ENCODE results near the gene CDC42BPA. TPM values are rescaled to one million over a fixed set of nuclear protein-coding genes. Genes with fewer than 3 reads are reported as not detected.

Gene CDC42BPA
- total and polyA plus RNA-seq, 2 of the 8 experiments (the other 6 are each of a cell fraction or from before 2014, with no cell fraction given), result 7.1 to 28.5 TPM

- POLR2A ChIA-PET (ENCODE audit: partially characterized antibody), result interaction anchor here (1.0 to 1.8 kb wide), 2 partner anchors 7 to 13 kb away, joined by 3 to 7 read pairs; no protein-coding TSS in a partner anchor
- Histone ChIP-seq H3K14ac (ENCODE audit: insufficient read length) (no peak overlapping the region), H3K27me3 (replicated peaks in 1 of 4; ENCODE audit: control insufficient read depth in 3 of 4, extremely low read depth in 1 of 4, insufficient read depth in 3 of 4, low read length in 3 of 4) (no peaks in the 10 kb centered on the region), H4K5ac (ENCODE audit: insufficient read length, low read depth, low read length) (no peak overlapping the region), H2BK12ac (ENCODE audit: low read depth, low read length) (no peak overlapping the region), H3K27ac (ENCODE audit: low read depth, low read length) (no peak overlapping the region), H4K8ac (ENCODE audit: extremely low read depth, insufficient read depth, low read length) (no peak overlapping the region), H3K56ac (replicated peaks; ENCODE audit: insufficient read length, low read depth, low read length) (no peak overlapping the region), H3K4ac (replicated peaks; ENCODE audit: insufficient read length, low read depth, low read length) (no peak overlapping the region), H4K20me1 (replicated peaks in 1 of 2; ENCODE audit: control insufficient read depth in 1 of 2, insufficient read depth in 2 of 2, low read length in 2 of 2) (peaks cover 2 to 3% of the 10 kb centered on the region in 2 experiments), H3K4me1 (replicated peaks in 1 of 4; ENCODE audit: control insufficient read depth in 3 of 4, insufficient read depth in 4 of 4, low read length in 3 of 4) (no peaks in the 10 kb centered on the region), H3K4me3 (ENCODE audit: extremely low read depth in 1 of 4, insufficient read depth in 2 of 4, low read depth in 3 of 4, low read length in 4 of 4) (no peak overlapping the region), H3K23me2 (ENCODE audit: low read depth, low read length) (no peaks in the 10 kb centered on the region; the same call in 1 of the 2 replicates), H2BK120ac (replicated peaks; ENCODE audit: low read depth, low read length) (no peak overlapping the region), H2AK5ac (ENCODE audit: low read depth, low read length) (no peak overlapping the region), H2BK5ac (ENCODE audit: low read depth, low read length) (no peak overlapping the region), H3K23ac (ENCODE audit: insufficient read length) (no peak overlapping the region), H3K18ac (ENCODE audit: extremely low read depth, low read length) (no peak overlapping the region), H4K91ac (replicated peaks; ENCODE audit: insufficient read length, low read length) (no peak overlapping the region), H2BK15ac (ENCODE audit: low read length) (no peak overlapping the region), H3K79me2 (ENCODE audit: control insufficient read depth in 1 of 2, insufficient read depth in 2 of 2, low read length in 2 of 2) (peaks cover 0 to 88% of the 10 kb centered on the region in 2 experiments; a peak in 3 of 4 replicates), H3K9ac (replicated peaks in 1 of 4; ENCODE audit: extremely low read depth in 1 of 4, low read depth in 3 of 4, low read length in 3 of 4) (no peak overlapping the region), H3K4me2 (ENCODE audit: insufficient read depth in 1 of 2, low read depth in 2 of 2, low read length in 2 of 2) (no peak overlapping the region), H3K9me3 (ENCODE audit: insufficient read depth in 2 of 2, low read depth in 1 of 2, low read length in 1 of 2) (no peaks in the 10 kb centered on the region), H3K79me1 (ENCODE audit: low read depth, low read length) (peaks cover 2% of the 10 kb centered on the region), H2AFZ (ENCODE audit: low read length) (no peak overlapping the region), H3K36me3 (ENCODE audit: control insufficient read depth in 2 of 4, insufficient read depth in 4 of 4, low read length in 3 of 4) (no peaks in the 10 kb centered on the region), H2BK20ac (ENCODE audit: low read length) (no peak overlapping the region)
- FAIRE-seq (no peak), DNase-seq (ENCODE audit: low read depth in 1 of 2, low spot score in 2 of 2) (no peak)
- 89% methylated on average over 6 of the region's 6 CpGs; no CpG with 5 or more reads in 1 of the 2 experiments for WGBS, 2 experiments (ENCODE audit: extremely low coverage in 1 of 2, insufficient coverage in 1 of 2, insufficient read length in 1 of 2, insufficient replicate concordance in 2 of 2, low coverage in 1 of 2, low lambda C conversion rate in 2 of 2, missing lambda C conversion rate in 1 of 2)
- CTCF ChIA-PET (ENCODE audit: partially characterized antibody), result interaction anchor here (0.7 to 0.9 kb wide), 2 partner anchors 16 to 103 kb away, joined by 3 to 5 read pairs; no protein-coding TSS in a partner anchor
- TF ChIP-seq KDM5A (IDR thresholded peaks at IDR 0.05; ENCODE audit: low read length) (no peak), SIX5 (IDR thresholded peaks at IDR 0.05; ENCODE audit: low read depth, low read length) (no peak), ATF2 (IDR thresholded peaks at IDR 0.05; ENCODE audit: low read length) (no peak), JUND (IDR thresholded peaks at IDR 0.05; ENCODE audit: low read length) (no peak)
Observed at GRCh38 chr1:227305894-227306626, 12.2 kb downstream of the CDC42BPA start.

All from H1 (cell line).